GM12873 (cell line): Measurements from ENCODE around the gene ASRGL1.

Experiments
- TF ChIP-seq, protein P1 (sequence below): IDR thresholded peaks from 2 replicates; pipeline ENCODE4 v1.5.1; 2012; ENCODE audit warnings: low read depth, mild to moderate bottlenecking, moderate library complexity, low read length, control low read depth; ENCODE audit not compliant: insufficient read depth; ENCODE audit errors: missing control alignments

The ASRGL1 gene

DNA sequence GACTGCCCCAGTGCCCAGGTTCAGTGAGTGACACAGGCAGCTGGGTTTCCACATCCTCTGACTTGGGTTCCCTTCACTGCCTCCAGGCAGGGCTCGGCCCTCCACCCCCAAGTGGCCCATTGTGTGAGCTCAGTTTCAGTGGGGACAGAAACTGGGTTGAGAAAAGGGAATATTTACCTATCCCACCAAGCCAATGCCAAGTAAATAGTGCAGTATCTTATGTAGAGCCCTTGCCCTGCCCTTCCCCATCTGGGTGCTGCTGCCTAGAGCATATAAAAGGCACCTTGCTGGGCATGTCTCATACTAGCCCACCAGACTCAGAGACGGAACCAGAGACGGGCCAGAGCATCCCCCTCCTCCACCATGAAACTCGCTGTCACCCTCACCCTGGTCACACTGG, 81.5 kb downstream of the ASRGL1 start, which contains the start of gene SCGB1A1:
TSS of gene SCGB1A1 (plus strand) at position 301 of the 400 bp plus-strand sequence. CDS start at position 364, 63 bp downstream.
- TF ChIP-seq, protein P1, sequence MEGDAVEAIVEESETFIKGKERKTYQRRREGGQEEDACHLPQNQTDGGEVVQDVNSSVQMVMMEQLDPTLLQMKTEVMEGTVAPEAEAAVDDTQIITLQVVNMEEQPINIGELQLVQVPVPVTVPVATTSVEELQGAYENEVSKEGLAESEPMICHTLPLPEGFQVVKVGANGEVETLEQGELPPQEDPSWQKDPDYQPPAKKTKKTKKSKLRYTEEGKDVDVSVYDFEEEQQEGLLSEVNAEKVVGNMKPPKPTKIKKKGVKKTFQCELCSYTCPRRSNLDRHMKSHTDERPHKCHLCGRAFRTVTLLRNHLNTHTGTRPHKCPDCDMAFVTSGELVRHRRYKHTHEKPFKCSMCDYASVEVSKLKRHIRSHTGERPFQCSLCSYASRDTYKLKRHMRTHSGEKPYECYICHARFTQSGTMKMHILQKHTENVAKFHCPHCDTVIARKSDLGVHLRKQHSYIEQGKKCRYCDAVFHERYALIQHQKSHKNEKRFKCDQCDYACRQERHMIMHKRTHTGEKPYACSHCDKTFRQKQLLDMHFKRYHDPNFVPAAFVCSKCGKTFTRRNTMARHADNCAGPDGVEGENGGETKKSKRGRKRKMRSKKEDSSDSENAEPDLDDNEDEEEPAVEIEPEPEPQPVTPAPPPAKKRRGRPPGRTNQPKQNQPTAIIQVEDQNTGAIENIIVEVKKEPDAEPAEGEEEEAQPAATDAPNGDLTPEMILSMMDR, result no peak

DNA sequence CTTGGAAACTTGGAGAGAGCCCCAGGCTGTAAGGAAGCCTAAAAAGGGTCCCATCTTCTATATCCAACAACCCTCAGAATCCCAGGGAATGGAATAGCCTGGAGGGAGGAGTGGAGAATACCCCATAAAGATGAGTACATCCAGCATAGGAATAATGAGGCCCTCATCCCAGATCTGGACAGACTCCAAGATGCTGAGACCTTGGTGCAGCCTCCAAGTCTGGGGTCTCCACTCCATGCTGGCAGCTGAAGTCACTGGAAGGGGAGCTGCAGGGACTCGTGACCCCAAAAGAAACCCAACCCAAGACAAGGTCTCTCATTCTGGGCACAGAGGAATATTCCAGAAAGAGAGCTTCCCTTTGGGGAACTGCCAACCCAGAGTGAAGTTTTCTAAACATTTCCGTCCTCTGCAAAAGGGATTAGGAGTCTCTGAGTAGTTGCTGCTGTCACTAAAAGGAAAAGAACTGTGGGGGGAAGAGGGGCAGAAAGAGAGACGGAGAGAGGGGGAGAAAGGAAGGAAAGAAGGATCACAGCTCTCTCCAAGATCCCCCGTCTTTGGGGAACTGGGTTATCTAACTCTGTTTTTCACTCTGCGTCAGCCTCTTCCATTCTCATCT, 82.2 kb downstream of the ASRGL1 start:
- TF ChIP-seq, protein P1, result no peak

DNA sequence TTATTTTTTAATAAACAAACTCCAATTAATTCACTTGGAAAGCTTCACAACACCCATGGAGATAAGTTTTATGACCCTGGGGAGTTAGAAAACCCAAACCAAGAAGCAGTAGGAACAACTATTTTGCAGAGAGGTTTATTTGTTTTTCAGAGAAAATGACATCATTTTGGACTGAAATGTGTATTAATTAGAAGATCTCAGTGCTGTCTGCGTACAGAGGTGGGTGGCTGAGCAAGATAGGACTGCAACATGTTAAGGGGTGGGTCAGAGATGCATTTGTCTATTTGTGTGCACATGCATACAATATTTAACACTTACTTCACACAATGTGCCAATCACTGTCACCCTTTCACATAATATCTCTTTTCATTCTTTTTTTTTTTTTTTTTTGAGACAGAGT, 82.7 kb downstream of the ASRGL1 start:
- TF ChIP-seq, protein P1, result no peak

DNA sequence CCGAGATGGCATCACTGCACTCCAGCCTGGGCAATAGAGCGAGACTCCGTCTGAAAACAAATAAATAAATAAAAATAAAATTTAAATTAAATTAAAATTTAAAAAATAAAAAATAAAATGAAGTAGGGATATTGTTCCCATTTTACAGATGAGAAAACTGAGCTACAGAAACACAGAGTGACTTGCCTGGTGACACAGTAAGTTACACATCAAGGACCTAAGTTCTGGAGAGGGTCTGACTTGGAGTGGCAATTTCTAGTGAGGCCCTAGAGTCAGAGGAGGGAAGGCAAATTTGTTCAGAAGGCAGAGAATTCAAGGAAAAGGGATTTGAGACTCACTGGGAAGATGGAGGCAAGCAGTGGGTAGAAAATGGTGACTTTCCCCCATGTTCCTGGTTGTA, 83.6 kb downstream of the ASRGL1 start:
- TF ChIP-seq, protein P1, result no peak

DNA sequence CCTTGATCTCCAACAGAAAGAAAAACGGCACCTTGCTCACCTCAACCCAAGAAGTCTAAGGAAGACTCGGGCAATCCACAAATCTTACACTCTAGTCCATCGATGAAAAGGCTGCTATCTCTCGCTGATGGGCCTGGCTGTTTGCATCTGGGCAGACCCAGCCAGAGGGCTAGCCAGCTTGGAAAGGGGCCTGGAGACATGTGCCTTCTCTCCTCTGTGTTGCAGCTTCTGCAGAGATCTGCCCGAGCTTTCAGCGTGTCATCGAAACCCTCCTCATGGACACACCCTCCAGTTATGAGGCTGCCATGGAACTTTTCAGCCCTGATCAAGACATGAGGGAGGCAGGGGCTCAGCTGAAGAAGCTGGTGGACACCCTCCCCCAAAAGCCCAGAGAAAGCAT, 84.7 kb downstream of the ASRGL1 start:
- TF ChIP-seq, protein P1, result no peak

DNA sequence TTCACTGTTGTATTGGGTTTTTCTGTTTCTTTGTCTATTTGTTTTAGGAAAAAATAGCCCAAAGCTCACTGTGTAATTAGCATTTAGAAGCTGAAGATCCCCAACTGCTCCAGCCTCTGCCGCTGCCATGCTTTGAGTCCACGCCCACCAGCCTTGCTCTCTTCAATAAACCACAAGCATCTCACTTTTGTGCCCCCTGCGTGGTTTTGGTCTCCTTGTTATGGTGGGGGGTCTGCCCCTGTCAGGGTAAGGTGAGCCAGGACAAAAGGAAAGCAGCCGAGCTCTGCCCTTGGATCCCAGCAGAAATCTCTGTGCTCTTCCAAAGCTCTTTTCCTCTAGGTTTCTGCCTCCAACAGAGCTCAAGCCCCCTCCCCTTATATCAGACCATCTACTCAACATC, 85.8 kb downstream of the ASRGL1 start:
- TF ChIP-seq, protein P1, result no peak

DNA sequence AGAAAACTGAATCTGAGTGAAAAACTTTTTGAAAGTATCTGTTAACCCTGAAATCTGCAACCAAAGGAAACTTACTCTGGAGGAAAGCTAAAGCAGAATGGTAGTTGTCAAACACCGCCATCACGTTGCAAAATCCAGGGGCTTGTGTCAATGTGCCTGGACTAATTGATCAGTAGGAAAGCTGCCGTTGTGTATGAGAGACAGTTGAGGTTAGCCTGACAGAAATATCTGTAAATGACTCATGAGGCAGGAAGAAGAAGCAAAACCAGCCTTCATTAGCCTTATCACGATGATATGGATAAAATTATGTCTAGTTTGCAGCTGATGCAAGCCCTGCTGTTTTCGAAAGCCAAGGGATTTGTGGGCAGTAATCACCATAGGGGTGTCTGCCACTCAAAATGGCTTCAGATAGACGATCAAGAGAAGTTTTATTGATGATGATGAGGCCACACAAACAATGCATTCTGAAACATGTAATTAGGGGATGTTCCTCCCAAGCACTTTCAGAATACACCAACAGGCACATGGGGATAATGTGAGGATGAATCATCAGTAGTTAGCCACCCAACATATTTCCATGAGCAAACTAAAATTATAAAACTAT, 90.5 kb downstream of the ASRGL1 start:
- TF ChIP-seq, protein P1, result no peak
